ENCODE results near the gene FGF19.

FGF19 gene, protein sequence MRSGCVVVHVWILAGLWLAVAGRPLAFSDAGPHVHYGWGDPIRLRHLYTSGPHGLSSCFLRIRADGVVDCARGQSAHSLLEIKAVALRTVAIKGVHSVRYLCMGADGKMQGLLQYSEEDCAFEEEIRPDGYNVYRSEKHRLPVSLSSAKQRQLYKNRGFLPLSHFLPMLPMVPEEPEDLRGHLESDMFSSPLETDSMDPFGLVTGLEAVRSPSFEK

DNA sequence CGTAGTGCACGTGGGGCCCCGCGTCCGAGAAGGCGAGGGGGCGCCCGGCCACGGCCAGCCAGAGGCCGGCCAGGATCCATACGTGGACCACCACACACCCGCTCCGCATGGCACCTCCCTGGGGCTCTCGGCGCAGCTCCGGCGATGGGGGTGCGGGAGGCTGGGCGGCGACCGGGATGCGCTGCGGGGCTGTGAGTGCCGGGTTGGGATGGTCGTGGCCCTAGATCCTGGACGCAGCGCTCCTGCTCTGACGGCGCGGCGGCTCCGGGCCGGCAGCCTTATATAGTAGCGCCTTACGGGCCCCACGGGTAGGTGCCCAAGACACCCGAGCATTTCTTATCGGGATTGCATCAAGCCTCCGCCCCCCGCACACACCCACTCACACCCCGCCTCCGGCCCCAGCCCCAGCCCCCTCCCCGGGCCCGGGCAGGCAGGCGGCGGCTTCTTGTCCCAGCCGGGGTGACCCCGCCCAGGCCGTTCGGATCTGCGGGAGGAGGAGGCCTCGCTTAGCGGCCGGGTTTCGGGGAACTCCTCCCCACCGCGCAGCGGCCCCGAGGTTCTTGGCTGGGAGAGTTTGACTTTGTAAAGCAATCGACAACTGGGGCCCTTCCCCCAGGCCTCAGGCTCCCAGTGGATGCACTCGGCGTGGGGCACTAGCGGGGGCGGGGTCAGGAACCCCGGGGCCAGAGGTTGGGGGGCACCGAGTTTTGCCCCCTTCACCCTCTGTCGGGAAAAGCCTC, at the start of gene FGF19:
FGF19 (minus strand) TSS at position 255 of the 740 bp plus-strand sequence; CDS start at position 109, 146 bp downstream.
- no peak for FAIRE-seq

DNA sequence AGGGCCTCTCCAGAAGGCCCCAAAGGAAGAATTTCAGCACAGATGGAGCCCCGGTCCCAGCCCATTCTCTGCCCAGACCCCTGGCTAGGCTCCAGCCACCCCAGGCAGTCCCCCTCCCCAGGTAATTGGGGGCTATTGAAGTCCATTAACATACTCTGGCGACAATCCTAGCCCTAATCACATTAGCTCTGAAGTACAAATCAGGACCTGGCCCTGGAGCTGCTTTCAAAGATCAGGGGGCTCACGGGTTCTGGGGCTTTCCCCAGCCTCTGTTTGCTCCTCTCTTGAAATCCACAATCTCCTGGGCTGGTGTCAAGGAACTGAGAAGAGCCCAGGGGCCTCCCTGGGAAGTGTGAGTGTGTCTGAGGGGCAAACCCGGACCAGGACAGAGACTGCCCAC, 49.1 kb upstream of the FGF19 start:
- no peak for FAIRE-seq

DNA sequence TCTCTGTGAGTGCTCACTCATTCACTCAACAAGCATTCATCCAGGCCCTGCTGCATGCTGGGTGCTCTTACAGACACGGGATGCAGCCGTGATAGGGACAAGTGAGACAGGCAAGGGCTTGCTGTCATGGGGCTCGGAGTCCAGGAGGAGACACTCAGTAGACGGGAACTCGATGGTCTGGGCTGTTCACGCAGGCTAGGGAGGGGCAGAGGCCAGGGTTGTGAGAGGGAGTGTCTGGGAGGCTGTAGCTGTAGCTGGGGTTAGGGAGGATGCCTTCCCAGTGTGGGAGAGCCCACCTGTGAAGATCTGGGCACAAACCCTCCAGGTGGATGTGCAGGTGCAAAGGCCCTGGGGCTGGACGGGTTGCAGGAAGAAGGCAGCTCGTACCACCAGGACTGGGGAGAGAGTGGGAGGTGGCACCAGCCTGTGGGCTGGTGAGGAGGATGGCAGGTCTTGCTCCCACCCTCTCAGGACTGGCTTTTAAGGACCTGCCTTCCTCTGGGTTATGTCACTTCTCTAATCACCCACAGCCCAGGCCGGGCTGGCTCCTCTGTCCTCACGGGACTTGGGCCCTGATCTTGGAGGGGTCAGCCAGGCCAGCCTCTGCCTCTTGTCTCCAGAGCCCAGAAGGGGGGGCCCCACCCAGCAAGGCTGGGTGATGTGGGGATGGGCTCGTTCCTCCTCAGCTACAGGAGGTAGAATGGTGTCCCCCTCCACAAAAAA, 47.2 kb upstream of the FGF19 start:
- FAIRE-seq: no peak

DNA sequence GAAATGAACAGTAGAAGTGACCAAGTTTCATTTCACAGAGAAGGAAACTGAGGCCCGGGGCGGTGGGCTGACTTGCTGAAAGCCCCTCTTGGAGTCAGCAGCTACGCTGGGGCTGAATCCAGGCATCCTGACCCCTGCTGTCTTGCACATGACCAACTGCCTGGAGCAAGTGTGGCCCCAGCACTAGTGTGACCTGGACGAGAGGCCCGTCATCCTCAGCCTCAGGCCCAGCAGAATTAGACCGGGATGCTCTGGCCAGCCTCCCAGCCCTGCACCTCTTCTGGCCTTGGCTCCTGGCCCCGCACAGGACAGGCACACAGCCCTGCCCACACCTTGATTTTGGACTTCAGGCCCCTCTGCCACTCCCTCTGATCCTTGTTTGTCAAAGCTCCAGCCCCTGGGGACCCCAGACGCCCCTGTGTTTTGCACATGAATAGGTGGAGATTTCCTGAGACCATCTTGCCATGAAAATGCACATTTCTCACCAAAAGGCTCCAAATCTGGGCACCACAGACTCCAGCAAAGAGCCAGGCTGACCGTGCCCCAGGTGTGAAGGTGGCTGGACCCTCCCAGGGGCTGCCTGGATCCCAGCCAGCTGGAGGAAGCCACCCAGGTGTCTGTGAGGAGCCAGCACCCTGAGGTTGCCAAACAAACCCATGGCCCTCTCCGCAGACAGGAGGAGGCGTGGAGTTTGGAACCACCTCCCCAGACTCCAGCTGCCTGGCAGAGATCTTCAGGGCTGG, 46.5 kb upstream of the FGF19 start:
- no peak for FAIRE-seq

DNA sequence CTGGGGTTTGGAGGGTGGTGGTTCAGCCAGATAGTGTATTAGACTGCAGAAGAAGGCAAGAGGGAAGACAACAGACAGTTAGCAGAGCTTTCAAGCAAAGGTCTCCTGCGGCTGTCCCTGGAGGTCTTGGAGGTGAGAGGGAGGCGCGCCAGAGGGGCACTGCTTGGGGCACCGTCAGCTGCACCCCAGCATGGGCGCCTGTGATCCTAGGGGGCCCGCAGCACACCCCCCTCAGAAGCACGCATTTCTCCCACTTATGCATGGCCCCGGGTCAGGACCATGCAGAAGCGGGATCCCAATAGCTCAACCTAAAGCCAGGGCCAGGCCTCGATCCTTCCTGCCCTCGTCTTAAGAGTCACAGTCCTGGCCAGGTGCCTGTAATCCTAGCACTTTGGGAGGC, 44.8 kb upstream of the FGF19 start:
- no peak for FAIRE-seq

DNA sequence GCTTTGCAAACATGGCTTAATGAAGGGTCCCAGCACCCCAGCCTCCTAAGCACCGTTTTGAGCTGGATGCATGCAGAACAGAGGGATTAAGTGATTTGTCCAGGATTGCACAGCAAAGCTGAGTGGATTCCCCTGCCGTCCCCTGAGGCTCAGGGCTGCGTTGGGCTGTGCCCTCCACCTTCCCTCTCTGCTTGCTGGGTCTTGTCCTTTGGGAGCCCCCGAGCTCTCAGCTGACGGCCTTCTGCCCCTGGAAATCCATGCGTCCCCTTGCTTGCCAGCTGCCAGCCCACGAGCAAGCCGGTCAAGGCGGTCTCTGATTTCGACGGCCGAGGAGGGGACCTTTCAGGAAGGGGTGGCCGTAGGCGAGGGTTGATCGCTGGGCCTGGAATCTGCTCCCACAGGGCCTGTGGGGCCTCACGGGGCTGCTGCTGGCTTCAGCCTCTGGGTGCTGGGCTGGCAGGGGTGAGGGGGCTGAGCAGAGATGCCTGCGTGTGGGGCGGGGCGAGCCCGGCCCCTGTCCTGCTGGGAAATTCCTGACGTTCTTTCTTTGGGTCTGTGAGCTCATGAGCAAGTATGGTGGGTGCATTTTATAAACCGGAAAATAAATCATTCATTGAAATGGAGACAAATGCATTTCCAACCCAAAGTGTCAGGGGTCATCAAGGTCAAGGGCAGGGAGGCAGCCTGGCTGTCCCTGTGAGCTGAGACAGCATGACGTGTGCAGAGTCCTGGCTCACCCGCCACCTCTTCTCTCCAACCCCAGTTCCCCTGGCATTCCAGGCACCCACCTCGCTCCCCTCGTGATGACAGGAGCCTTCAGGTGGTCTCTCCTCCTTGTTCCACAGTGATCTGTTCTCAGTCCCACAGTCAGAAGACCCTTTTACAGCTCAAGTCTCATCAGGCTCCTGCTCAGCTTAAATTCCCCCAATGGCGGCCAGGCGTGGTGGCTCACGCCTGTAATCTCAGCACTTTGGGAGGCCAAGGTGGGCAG, 43.2 kb upstream of the FGF19 start:
- no peak for FAIRE-seq

DNA sequence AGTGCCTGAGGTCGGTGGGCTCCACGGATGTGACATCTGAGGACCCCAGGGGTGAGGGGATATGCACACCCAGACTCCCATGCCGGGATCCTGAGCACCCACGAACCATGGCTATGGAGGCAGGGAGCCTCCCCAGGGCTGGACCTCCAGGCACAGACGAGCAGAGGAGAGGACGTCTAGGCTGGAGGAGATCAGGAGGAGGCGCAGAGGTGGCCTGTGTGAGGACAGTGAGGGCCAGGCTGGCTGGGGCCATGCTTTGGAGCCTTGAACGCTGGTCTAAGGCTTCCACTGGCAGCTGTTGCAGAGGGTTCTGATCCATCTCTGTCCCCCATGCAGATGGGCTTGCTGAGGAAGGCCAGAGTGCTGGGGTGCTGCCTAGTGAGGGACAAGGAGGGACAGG, 42.3 kb upstream of the FGF19 start:
- no peak for FAIRE-seq

DNA sequence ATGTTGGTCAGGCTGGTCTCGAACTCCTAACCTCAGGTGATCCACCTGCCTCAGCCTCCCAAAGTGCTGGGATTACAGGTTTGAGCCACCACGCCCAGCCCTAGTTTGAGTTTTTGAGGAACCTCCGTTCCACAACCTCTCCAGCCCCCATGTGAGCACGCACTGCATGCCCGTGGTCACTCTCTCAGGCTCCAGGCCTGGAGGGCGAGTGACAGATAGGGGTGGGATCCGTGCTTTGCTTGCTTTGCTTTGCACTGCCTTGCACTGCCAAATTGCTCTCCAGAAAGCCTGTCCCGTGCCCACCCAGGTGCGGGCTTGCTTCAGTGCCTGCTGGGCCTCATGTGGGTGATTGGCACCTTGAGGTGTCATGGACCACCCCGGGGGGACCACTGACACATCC, 41.4 kb upstream of the FGF19 start:
- FAIRE-seq: no peak

DNA sequence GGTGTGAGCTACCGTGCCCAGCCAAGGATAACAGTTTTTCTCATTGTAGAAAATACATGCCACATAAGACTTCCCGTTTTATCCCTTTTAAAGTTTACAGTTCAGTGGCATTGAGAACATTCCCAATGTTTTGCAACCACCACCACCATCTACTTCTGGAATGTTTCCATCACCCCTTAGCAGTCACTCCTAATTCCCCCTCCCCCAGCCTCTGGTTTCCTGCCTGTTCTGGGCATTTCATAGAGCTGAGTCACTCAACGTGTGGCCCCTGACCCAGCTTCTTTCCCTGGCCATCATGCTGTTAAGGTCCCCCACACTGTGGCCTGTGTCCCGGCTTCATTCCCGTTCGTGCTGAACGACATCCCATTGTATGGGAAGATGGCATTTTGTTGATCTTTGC, 40.6 kb upstream of the FGF19 start:
- no peak for FAIRE-seq

DNA sequence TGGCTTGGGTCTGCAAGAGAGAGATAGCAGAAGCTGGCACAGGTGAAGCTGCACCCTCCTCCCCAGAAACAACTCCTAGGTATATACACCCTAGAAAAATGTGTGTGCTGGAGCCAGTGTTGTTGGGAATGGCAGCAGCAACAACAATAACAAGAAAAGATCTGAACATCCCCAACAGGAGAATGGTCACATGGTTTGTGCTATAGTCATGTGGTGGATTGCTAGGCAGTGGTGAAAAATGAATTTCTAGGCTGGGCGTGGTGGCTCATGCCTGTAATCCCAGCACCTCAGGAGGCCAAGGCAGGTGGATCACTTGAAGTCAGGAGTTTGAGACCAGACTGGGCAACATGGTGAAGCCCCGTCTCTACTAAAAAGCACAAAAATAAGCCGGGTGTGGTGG, 31.0 kb upstream of the FGF19 start:
- no peak for FAIRE-seq

DNA sequence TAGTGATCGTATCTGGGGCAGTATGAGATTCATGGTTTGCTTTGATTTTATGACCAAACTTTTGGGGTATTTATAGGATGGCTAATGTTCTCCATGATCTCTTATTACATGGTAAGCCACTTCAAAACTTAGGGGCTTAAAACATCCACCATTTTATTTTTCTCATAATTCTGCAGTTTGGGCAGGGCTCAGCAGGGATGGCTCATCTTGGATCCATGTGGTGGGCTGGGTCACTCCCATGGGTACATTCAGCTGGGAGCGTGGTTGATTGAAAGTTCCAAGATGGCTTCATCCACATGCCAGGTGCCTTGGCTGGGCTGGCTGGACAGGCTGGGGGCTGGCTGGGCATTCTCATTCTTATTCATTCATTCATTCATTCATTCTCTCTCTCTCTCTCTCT, 30.5 kb upstream of the FGF19 start:
- no peak for FAIRE-seq

DNA sequence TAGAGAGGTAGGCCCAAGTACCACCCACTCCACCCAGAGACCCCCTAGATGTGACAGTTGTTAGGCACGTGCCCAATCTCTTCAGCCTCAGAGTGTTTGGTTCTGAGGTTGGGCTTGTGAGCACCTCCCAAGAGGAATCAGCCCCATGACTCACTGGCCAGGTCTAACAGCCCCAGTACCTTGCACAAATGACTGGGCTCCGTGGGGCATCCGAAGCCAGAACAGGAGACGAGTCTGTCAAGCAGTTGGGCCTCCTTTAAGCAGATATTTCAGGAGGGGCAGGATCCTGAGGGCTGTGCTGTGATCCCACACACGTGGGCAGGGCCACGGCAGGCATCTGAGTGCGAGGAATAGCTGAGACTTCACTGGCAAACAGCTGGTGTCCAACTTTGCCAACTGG, 29.1 kb upstream of the FGF19 start:
- FAIRE-seq: no peak

DNA sequence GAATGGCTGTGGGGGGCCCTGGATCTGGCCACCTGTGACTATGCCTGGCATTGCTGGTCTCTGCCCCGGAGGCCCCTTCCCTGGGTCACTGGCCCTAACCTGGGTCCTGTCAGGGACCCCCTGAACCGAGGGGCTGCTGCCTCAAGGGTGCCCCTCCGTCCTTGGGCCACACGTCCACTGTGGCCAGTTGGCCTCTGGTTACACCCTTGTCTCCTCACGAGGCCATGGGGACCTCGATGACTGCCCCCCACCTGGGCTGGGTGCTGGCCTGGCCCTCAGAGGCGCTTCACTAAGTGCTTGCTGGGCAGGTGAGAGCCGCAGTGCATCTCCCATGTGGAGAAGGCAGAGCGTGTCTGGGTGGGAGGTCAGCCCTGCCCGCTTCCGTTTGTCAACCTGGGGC, 27.3 kb upstream of the FGF19 start:
- FAIRE-seq: no peak

DNA sequence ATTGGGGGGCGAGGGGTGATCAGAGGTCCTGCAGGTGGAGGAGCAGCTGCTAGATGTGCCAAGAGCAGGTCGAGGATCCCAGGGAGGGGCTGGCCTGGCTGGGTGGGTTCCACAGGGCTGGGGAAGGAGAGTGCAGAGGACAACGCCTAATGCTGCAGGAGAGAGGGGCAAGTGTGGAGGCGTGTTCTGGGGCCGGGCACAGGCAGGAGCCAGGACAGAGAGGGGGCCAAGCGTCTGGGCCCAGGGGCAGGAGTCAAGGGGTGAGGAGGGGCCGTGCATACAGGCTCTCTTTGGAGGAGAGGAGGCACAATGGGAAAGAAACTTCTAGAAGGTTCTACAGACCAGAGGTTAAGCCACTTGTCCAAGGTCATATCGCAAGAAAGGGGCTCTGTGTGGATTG, 26.7 kb upstream of the FGF19 start:
- no peak for FAIRE-seq

DNA sequence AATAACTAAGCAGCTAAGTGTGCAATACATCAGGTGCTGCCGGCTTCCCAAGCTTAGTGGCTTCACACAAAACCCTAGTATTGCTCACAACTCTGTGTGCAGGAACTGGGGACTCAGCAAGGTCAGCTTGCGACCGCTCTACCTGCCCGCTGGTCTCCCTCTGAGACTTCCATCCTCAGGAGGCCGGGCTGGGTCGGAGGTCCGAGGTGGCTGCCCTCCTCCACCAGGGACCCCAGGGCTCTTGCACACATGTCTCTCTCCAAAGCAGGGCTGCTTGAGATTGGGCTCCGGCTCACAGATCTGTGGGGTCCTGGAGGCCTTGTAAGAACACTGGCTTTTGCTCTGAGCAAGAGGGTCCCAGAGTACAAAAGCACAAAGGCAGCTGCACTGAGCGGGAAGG, 25.4 kb upstream of the FGF19 start:
- no peak for FAIRE-seq

DNA sequence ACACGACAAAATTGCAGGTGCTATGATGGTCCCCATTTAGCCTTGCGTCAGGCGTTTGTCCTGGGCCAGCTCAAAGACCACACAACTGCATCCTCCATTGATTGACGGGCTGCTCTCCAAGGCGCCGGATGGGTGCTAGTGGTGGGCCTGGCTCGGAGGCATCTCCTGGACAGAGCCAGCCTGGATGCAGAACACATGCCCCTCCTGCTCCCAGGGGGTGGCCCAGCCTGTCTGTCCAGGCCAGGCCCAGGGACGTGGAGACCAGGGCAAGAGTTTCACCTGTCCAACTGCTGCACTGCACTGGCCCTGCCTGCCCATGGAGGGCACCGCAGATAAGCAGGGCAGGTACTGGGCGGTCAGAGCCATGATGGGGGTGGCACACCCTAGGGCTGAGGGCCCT, 23.4 kb upstream of the FGF19 start:
- FAIRE-seq: no peak

DNA sequence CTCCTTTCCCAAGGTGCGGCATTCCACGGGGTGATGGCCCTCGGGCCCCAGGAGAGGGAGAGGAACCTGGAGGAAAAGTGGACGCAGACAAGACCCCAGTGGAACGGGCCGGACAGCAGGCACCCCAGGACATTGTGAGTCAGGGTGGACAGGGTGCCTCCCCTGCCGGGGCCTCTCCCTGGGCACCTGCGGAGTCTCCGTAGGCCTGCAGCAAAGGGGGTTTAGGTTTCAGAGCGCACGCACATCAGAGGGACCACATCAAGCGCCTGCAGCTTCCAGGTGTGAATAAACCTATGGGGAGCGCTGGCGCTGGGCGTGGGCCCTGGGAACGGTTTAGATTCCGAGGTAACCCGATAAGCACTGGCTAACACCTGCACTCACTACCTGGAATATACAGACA, 22.7 kb upstream of the FGF19 start:
- no peak for FAIRE-seq

DNA sequence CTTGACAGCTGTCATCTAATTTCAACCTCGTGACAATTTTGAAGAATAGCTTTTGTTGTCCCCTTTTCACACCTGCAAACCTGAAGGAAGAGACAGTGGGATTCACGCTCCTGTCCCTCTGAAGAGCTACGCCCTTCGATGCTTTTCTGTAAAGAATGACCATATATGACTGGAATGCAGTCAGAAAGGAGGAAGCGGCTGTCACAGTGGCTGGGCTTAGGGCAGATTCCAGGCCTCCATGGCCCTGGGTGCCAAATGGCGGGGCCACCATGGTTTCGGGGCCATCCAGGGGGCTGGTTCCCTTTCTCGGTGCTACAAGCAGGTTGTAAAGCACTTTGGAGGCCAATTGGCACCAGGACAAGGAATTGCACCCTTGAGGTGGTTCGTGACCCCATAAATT, 22.2 kb upstream of the FGF19 start:
- FAIRE-seq: no peak

DNA sequence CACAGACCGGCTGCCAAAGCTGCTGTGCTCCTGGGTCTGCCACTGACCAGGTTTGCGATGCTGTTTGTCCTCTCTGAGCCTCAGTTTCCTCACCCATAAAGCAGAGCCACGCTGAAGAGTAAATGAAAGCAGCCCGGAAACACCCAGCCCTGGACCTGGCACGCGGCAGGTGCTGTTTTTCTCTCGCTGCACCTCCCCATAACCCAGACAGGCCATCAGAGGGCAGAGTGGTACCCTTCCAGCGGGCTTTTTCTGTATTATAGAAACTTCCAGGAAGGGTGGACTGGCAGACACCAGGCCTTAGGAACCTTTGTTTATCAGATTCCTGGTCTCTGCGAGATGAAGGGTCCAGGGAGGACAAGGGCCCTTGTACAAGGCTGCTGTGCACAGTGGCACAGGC, 17.9 kb upstream of the FGF19 start:
- no peak for FAIRE-seq

DNA sequence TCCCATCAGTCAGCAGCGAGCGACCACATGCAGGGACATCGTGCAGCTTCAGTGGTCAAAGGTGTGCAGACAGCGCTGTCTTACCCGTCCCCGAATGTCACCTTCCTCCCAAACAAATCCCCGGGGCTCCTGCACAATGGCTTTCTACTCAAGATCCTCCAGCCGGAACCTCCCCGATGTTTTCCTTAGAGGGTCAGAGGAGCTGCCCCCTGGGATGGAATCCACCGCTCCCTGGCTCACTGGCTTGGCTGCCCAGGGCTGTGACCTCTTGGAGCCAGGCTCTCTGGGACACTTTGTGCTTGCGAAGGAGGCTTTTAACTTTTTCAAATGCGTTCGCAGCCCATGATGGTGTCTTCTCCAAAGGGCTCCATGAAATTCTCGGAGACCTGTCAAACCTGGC, 17.3 kb upstream of the FGF19 start:
- FAIRE-seq: no peak

DNA sequence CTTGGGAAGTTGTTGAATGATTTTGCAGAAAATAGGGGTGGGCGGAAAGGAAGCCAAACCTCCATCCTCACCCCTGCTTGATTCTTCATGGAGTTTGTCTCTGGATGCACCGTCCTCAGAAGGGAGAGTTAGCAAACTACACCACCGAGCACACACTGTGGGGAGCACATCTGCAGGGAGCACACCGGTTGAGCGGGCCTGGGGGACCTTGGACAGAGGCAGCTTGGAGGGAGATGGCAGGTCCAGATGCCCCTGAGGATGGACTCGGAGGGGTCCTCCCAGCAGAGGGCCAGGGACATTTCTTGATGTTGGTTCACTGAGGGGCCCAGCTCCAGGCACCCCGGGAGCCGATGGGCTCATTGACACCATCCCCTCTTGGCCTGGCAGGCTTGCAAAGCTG, 15.1 kb upstream of the FGF19 start:
- no peak for FAIRE-seq

DNA sequence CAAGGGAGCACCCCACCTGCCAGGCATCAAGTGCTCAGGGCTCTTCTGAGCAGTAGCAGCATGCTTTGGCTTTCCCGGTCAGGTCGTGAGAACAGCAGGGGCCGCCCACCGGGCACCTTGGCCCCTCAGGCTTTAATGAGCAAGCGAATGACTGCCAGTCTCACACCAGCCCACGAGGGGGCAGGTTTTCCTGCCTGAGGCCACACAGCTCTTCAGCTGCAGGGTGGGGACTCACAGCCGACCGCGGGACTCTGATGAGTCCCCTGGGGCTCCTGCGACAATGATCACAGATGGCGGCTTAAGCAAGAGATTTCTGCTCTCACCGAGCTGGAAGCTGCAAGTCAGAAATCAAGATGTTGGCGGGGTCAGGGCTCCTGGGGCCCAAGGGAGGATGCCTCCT, 14.3 kb upstream of the FGF19 start:
- no peak for FAIRE-seq

Data from colon (tissue), 2 donors.